HG03097 (cell line): ENCODE results near the gene CALML4.
"Not testable (repeated sequence)": the region's sequence is repeated elsewhere in the genome, so short reads cannot be mapped to it uniquely, and the experiment has no call there.

ENCODE experiments used
- ATAC-seq: cut with Tn5 transposase; IDR thresholded peaks from one replicate; pipeline ENCODE4 v1.9.1; 2021; ENCODE audit not compliant: unreplicated experiment, low FRiP score

CALML4 gene

DNA sequence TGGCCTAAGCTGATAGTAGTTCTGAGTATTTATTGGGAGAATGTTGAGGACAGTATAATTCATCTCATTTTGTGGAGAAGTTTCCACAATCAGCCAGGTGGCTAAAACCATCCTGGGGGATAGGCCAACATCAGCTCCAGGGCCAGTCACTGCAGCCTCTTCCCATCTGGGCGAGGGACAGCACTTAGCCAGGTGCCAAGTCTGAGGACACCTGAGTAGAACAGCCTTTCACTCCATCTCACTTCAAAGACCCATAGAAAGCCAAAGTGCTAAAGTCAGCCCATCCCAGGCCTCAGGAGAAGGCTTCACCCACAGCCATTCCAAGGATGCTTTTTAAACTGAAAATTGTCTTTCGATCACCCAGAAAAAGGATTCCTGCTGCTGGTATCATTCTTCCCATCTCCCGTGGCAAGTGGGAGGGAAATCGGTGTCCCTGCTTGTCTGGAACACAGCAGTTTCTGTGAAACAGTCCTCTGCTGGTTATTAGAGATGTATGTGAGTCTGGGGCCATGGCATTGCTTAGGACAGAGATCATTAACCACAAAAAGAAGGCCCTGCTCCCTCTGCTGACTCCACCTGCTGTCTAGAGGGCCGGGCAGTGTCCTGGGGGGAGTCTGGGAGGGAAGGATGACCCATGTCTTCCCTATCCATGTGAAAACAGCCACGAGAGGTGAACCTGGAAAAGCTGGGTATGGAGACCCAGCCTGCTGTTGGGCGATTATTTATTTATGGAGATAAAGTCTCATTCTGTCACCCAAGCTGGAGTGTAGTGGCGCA lies 9.6 kb downstream of the CALML4 start:
- no peak for ATAC-seq

GRCh38 chr15:68192804-68193486 lies 12.2 kb downstream of the CALML4 start:
- no peak for ATAC-seq

DNA sequence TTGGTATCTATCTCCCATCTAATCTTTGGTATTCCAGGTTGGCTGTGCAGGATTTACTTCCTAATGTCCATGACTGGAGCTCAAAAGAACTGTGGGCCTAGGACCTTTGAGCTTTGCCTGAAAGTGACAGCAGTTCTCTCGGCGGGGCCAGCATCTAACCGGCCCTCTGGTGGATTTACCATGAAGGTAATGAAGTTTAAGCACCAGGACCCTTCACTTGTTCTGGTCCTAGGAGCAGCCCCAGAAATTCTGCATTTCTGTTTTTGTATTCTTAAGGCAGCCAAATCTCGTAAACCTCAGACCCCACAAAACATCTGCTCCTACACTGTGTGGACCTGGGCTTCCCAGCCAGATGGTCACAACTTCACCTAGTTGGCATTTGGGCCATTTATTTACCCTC lies 13.0 kb downstream of the CALML4 start:
- ATAC-seq, result no peak

DNA sequence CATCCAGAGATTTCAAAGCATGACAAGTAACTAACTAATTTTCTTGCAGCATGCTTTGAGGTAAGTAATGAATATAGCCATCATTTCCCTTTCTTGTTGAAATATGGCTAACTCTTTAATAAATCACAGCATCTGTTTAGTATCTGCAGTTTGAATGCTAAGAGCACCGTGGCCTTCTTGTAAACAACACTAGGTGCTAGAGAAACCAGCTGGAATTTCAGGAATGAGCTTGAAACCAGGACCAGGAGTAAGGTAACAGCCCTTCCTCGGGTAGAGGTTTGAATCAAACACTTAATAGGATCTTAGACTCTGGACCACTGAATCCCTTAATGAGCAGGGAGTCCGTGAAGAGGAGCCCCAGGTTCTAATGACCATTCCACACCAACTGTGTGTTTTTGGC lies 13.6 kb downstream of the CALML4 start:
- no peak for ATAC-seq

GRCh38 chr15:68190048-68190447 lies 15.1 kb downstream of the CALML4 start:
- ATAC-seq, result no peak

GRCh38 chr15:68188647-68189046 lies 16.5 kb downstream of the CALML4 start:
- no peak for ATAC-seq

- ATAC-seq, result no peak
These were observed 17.6 kb downstream of the CALML4 start for GRCh38 chr15:68187559-68187958.

DNA sequence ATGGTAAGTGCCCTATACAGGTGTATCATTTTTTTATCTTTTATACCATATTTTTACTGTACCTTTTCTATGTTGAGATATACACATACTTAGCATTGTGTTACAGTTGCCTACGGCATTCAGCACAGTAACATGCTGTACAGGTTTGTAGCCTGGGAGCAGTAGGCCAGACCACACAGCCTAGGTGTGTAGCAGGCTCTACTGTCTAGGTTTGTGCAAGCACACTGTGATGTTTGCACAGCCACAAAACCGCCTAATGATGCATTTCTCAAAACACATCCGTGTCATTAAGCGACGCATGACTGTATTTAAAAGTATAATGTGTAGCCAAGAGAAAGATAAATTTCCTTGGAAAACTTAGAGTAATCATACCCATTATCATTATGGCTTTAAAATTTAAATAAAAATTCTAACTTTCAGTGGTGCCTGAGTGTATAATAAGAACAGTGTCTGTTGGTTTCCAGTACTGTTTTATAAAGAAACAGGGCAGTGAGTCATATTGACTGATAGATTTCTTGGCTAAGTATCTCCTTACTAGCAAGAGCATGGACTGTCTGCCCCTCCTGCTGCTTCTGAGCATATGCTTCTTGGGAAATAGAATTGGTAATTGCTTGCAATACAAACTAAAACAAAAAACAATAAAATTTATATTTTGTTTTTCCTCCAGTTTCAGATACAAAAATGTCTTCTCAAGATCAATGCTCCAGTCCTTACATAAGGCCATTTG lies 18.3 kb downstream of the CALML4 start:
- no peak for ATAC-seq

- no peak for ATAC-seq
These were observed 20.3 kb downstream of the CALML4 start for GRCh38 chr15:68184616-68185480.

GRCh38 chr15:68183616-68184315 lies 21.4 kb downstream of the CALML4 start:
- ATAC-seq, result no peak

DNA sequence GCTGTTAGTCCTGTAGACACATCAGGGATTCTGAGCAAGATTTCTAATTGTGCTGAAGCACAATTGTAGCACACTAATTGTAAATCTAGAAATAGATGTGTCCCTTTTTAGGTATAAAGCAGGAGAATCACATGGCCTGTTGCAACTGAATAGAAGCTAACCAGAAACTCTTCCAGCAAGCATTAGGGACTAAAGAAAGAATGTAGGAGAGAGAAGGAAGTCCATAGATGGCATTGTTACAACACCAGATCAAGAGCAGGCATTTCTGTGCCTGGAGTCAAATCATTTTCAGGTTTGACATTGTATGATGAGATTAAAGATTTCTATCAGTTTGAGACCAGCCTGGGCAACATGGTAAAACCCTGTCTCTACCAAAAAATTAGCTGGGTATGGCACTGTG lies 27.4 kb downstream of the CALML4 start:
- no peak for ATAC-seq

GRCh38 chr15:68176601-68177000 lies 28.5 kb downstream of the CALML4 start:
- ATAC-seq, result no peak

DNA sequence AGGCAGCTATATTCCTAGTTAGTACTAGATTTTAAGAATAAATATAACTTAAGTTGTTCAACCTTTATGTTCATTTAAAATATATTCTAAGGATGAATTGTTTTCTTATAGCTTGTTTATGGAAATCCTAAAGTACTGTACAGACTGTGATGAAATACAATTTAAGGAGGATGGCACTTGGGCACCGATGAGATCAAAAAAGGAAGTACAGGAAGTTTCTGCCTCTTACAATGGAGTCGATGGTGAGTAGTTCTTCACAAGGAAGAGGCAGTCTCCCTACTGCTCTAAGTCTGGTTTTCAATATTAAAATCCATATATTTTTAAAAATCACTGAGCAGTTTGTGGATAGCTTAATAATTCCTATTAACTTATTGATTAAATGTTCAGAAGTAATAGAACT lies 29.6 kb downstream of the CALML4 start:
- no peak for ATAC-seq

DNA sequence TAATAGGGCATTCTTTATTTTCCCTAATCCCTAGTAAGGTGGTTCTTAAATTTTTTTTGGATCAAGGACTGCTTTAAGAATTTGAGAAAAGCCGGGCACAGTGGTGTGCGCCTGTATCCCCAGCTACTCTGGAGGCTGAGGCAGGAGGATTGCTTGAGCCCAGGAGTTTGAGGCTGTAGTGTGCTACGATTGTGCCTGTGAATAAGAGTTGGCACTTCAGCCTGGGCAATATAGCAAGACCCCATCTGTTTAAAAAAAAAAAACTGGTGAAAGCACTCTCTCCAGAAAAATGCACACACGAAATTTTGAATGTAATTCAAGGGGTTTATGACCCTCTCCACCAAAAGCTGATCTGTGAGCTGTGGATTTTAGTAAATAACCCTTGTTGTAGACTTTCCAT lies 32.0 kb downstream of the CALML4 start:
- ATAC-seq, result no peak

DNA sequence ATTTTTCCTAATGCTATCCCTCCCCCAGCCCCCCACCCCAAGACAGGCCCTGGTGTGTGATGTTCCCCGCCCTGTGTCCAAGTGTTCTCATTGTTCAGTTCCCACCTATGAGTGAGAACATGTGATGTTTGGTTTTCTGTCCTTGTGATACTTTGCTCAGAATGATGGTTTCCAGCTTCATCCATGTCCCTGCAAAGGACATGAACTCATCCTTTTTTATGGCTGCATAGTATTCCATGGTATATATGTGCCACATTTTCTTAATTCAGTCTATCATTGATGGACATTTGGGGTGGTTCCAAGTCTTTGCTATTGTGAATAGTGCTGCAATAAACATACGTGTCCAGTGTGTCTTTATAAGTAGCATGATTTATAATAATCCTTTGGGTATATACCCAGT lies 33.1 kb downstream of the CALML4 start:
- ATAC-seq, result not testable (repeated sequence)

DNA sequence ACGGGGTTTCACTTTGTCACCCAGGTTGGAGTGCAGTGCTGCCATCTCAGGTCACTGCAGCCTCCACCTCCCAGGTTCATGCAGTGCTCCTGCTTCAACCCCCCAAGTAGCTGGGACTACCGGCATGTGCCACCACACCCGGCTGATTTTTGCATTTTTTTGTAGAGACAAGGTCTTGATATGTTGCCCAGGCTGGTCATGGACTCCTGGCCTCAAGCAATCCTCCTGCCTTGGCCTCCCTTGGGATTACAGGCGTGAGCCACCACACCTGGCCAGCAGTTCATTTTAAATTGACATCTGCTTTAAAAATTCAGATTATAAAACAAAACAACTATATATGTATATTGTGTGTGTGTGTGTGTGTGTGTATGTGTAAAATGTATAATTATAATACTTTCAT lies 38.3 kb downstream of the CALML4 start:
- no peak for ATAC-seq

DNA sequence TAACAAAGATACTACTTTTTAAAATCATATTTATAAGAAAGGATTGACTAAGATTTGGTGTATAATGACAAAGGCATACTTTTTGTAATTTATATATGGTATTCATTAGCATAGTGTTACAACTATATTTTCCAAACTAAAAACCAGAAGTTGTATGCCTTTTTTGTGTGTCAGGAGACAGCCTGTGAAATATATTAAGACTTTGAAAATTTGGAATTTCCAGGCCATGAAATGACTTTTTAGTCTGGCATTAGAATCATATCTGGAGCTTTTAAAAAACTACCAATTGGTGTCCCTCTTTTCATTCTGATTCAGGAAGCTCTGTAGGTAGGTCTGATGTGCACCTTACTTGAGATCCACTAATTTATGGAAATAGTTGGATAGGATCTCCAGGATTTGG lies 41.9 kb downstream of the CALML4 start:
- ATAC-seq, result no peak

- ATAC-seq, result no peak
These were observed 47.0 kb downstream of the CALML4 start for GRCh38 chr15:68158046-68158628.

DNA sequence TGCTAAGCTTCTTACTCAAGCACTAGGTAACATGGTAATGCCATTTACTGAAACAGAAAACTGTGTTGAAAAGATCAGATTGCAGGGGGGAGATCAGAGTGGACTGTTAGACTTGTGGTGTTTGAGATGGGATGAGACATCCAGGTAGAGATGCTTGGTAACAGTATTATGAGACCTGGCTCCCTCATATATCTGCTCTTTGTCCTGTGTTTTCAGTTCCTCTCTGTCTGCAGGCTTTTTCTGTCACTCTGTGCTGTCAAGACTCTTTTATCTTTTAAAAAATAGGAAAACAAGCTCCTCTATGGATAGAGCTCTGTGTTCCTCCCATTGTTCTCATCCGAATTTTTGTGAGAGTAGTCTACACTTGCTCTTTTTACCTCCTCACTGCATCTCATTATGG lies 48.1 kb downstream of the CALML4 start:
- ATAC-seq, result no peak
